PC-3 (cell line): ENCODE measurements around the gene GARIN3. TPM values are rescaled to one million over a fixed set of nuclear protein-coding genes. Genes with fewer than 3 reads are reported as not detected.
A peak's percentile ranks its signal among the peaks of the same experiment; 100 is the strongest.

Experiments
- ATAC-seq: fragments of 200-7000 bp; cut with Tn5 transposase; 2 replicates; pipeline ENCODE4 v1.9.1; 2020; ENCODE audit warnings: mild to moderate bottlenecking, moderate library complexity
- BruUV-seq: library from RNA; stranded (reverse); fragments of 400-500 nt; replicated peaks from 2 replicates; lab custom pipeline; 2021; lab: Mats Ljungman, UMichigan
- CTCF ChIA-PET: fragments of 300-600 bp; sonication (Branson Sonifier 250); formaldehyde crosslinking; loops from one replicate; lab custom pipeline; 2022; ENCODE audit warnings: antibody characterized with exemption; lab: Charles Lee
- POLR2A ChIA-PET: fragments of 300-600 bp; sonication (Branson Sonifier 250); formaldehyde crosslinking; loops from one replicate; lab custom pipeline; 2022; ENCODE audit warnings: antibody characterized with exemption; ENCODE audit not compliant: unreplicated experiment; lab: Charles Lee
- DNase-seq: peaks from one replicate; pipeline ENCODE4 v3.0.0-alpha.2; 2015
- H2AFZ ChIP-seq: fragments of 300-600 bp; sonication (generic); 2 replicates; pipeline ENCODE4 v1.6.0; 2016; ENCODE audit warnings: antibody characterized with exemption, low read length
- H3F3A ChIP-seq: fragments of 300-600 bp; sonication (generic); one replicate; pipeline ENCODE4 v1.6.0; 2017; ENCODE audit warnings: antibody characterized with exemption, low read length, control low read depth, mild to moderate bottlenecking; ENCODE audit not compliant: unreplicated experiment
- H3K27ac ChIP-seq: fragments of 300-600 bp; sonication (generic); 2 replicates; pipeline ENCODE4 v1.5.1; 2016; ENCODE audit warnings: mild to moderate bottlenecking, low read length
- H3K27me3 ChIP-seq: fragments of 300-600 bp; sonication (generic); 2 replicates; pipeline ENCODE4 v1.6.1; 2016; ENCODE audit warnings: low read length, mixed read lengths
- H3K36me3 ChIP-seq: fragments of 300-600 bp; sonication (generic); 2 replicates; pipeline ENCODE4 v1.6.1; 2016; ENCODE audit warnings: low read depth, mixed run types, low read length, mixed read lengths
- H3K4me1 ChIP-seq: fragments of 300-600 bp; sonication (generic); 2 replicates; pipeline ENCODE4 v1.5.1; 2016; ENCODE audit warnings: low read length; ENCODE audit not compliant: insufficient read depth
- H3K4me2 ChIP-seq: fragments of 300-600 bp; sonication (generic); 2 replicates; pipeline ENCODE4 v1.6.0; 2016; ENCODE audit warnings: low read length
- H3K4me3 ChIP-seq: fragments of 300-600 bp; sonication (generic); 2 replicates; pipeline ENCODE4 v1.5.1; 2016; ENCODE audit warnings: mild to moderate bottlenecking, low read length, mixed read lengths
- H3K79me2 ChIP-seq: fragments of 300-600 bp; sonication (generic); 2 replicates; pipeline ENCODE4 v1.6.1; 2017; ENCODE audit warnings: low read length, mixed read lengths
- H3K9ac ChIP-seq: fragments of 300-600 bp; sonication (generic); 2 replicates; pipeline ENCODE4 v1.6.0; 2016; ENCODE audit warnings: mild to moderate bottlenecking, low read length
- H3K9me2 ChIP-seq: fragments of 300-600 bp; sonication (generic); replicated peaks from 2 replicates; pipeline ENCODE4 v1.6.1; 2016; ENCODE audit warnings: mixed run types, low read length, mixed read lengths
- H3K9me3 ChIP-seq: fragments of 300-600 bp; sonication (generic); 2 replicates; pipeline ENCODE4 v1.6.1; 2016; ENCODE audit warnings: low read length, mixed read lengths
- H4K20me1 ChIP-seq: fragments of 300-600 bp; sonication (generic); 2 replicates; pipeline ENCODE4 v1.6.1; 2016; ENCODE audit warnings: low read length, mixed read lengths
- EZH2 ChIP-seq: fragments of 300-600 bp; sonication (generic); IDR thresholded peaks from one replicate; pipeline ENCODE4 v1.6.1; 2017; ENCODE audit warnings: antibody characterized with exemption, mild to moderate bottlenecking, low read length; ENCODE audit not compliant: unreplicated experiment
- EZH2phosphoT487 ChIP-seq: fragments of 300-600 bp; sonication (generic); IDR thresholded peaks from 2 replicates; pipeline ENCODE4 v1.6.1; 2018; ENCODE audit warnings: mild to moderate bottlenecking, antibody characterized with exemption, low read length, borderline replicate concordance
- intact Hi-C: fragments of 100-400 bp; cut with micrococcal nuclease; formaldehyde crosslinking; loops from 2 replicates; pipeline ENCODE4 v1.9.0; 2023
- total RNA-seq: library from RNA; depleted of rRNA; stranded (reverse); fragments of >200 nt; gene quantifications from 2 replicates; pipeline ENCODE4 v1.2.3, GENCODE V29; 2014
- TF ChIP-seq, protein P1 (sequence below): fragments of 300-600 bp; sonication (generic); conservative IDR thresholded peaks from 2 replicates; pipeline ENCODE4 v1.5.1; 2017; ENCODE audit warnings: antibody characterized with exemption, low read depth, mild to moderate bottlenecking, low read length

The GARIN3 gene
- total RNA-seq, 1 experiment from 2014 or later = not detected

DNA sequence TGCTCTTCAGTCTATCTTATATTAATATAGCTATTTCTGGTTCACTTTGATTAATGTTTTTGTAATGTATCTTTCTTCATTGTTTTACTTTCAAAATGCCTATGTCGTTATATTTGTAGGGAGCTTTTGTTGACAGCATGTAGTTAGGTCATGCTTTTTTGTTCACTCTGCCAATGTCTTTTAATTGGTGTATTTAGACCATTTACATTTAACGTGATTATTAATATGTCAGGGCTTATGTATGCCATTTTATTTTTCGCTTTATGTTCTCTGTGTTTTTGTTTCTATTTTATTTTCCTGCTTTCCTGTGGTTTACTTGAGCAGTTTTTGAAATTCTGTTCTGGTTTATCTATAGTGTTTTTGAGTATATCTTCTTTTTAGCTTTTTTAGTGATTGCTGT, 10.8 kb downstream of the GARIN3 start:
- no peak for DNase-seq
- H3K9me3 ChIP-seq = no peaks in the 10 kb centered on the region
- no TSS peak for BruUV-seq
- H2AFZ ChIP-seq = no peak overlapping the region
- no peaks in the 10 kb centered on the region for H4K20me1 ChIP-seq
- no peaks in the 10 kb centered on the region for H3K4me1 ChIP-seq
- no peak overlapping the region for H3K27ac ChIP-seq
- no peaks in the 10 kb centered on the region for H3F3A ChIP-seq
- TF ChIP-seq EZH2 (no peak), EZH2phosphoT487 (no peak)
- TF ChIP-seq, protein P1, sequence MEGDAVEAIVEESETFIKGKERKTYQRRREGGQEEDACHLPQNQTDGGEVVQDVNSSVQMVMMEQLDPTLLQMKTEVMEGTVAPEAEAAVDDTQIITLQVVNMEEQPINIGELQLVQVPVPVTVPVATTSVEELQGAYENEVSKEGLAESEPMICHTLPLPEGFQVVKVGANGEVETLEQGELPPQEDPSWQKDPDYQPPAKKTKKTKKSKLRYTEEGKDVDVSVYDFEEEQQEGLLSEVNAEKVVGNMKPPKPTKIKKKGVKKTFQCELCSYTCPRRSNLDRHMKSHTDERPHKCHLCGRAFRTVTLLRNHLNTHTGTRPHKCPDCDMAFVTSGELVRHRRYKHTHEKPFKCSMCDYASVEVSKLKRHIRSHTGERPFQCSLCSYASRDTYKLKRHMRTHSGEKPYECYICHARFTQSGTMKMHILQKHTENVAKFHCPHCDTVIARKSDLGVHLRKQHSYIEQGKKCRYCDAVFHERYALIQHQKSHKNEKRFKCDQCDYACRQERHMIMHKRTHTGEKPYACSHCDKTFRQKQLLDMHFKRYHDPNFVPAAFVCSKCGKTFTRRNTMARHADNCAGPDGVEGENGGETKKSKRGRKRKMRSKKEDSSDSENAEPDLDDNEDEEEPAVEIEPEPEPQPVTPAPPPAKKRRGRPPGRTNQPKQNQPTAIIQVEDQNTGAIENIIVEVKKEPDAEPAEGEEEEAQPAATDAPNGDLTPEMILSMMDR = no peak
- ATAC-seq = no peak
- no peaks in the 10 kb centered on the region for H3K79me2 ChIP-seq
- no peak overlapping the region for H3K4me2 ChIP-seq
- H3K9me2 ChIP-seq = no peaks in the 10 kb centered on the region
- peaks cover 66% of the 10 kb centered on the region for H3K27me3 ChIP-seq
- no peak overlapping the region for H3K9ac ChIP-seq
- H3K36me3 ChIP-seq = no peaks in the 10 kb centered on the region
- intact Hi-C loops = no loop called here
- ChIA-PET CTCF (no interaction called here), POLR2A (no interaction called here)
- H3K4me3 ChIP-seq = no peak overlapping the region

DNA sequence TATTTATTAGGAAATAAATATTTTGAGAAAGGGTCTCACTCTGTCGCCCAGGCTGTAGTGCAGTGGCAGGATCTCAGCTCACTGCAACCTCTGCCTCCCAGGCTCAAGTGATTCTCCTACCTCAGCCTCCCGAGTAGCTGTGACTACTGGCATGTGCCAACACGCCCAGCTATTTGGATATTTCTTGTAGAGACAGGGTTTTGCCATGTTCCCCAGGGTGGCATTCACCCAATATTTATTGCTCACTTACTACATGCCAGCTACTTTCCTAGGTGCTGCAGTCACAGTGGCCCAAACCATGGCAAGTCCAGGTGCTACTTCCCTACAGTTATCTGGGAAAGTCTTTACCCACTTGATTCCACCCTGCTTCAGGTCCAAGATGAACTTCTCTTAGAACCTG, 15.1 kb downstream of the GARIN3 start:
- no peak overlapping the region for H3K9ac ChIP-seq
- H3K4me1 ChIP-seq = no peaks in the 10 kb centered on the region
- ChIA-PET POLR2A (no interaction called here), CTCF (no interaction called here)
- H3K4me3 ChIP-seq = no peak overlapping the region
- H3K9me3 ChIP-seq = no peaks in the 10 kb centered on the region
- H2AFZ ChIP-seq = no peak overlapping the region
- TF ChIP-seq EZH2phosphoT487 (no peak), EZH2 (no peak)
- TF ChIP-seq, protein P1 = no peak
- intact Hi-C loops = no loop called here
- H3F3A ChIP-seq = no peaks in the 10 kb centered on the region
- no peak for ATAC-seq
- no peak overlapping the region for H3K4me2 ChIP-seq
- no peak overlapping the region for H3K27ac ChIP-seq
- no peaks in the 10 kb centered on the region for H3K36me3 ChIP-seq
- no peaks in the 10 kb centered on the region for H3K9me2 ChIP-seq
- H3K79me2 ChIP-seq = no peaks in the 10 kb centered on the region
- no TSS peak for BruUV-seq
- peaks cover 27% of the 10 kb centered on the region for H3K27me3 ChIP-seq
- H4K20me1 ChIP-seq = no peaks in the 10 kb centered on the region
- DNase-seq = no peak

DNA sequence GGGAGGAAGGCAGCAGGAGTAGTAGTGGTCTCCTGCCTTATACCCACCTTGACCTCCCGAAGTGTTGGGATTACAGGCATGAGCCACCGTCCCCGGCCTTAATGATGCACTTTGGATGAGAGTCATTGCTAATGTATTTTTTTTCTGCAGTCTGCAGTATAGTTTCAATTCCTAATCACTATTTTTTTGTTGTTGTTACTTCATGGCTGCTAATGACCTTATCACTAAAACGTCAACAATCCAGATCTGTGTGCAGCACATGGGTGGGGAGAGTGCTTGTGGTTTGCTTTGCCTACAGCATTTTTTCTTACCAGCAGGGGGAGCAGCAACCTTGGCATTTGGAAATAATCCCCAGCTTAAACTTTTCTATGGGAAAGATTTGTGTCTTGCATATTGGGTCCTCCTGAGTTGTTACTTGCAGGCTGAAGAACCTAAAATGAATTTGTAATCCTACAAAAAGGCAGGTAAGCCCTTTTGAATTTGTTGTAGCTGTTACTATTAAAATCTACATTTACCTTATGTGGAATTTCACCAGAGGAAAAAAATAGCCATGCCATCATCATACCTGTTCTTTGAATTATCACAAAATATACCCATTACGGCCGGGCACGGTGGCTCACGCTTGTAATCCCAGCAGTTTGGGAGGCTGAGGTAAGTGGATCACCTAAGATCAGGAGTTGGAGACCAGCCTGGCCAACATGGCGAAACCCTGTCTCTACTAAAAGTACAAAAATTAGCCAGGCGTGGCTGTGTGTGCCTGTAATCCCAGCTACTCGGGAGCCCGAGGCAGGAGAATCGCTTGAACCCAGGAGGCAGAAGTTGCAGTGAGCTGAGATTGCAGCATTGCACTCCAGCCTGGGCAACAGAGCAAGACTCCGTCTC, 17.1 kb downstream of the GARIN3 start:
- intact Hi-C loops = loop anchor here (1.0 to 10.0 kb wide), 6 partner anchors 103 to 1986 kb away; partner anchors contain the start of genes CYFIP2 and LSM11
- Histone ChIP-seq H3K4me3 (no peak overlapping the region), H3K9ac (no peak overlapping the region), H3K9me3 (no peaks in the 10 kb centered on the region), H3F3A (no peaks in the 10 kb centered on the region), H3K4me1 (no peaks in the 10 kb centered on the region), H3K79me2 (no peaks in the 10 kb centered on the region), H3K9me2 (no peaks in the 10 kb centered on the region), H4K20me1 (no peaks in the 10 kb centered on the region), H3K27ac (no peak overlapping the region), H2AFZ (no peak overlapping the region), H3K27me3 (peaks cover 11% of the 10 kb centered on the region; the same call in 1 of the 2 replicates), H3K4me2 (no peak overlapping the region), H3K36me3 (no peaks in the 10 kb centered on the region)
- ChIA-PET POLR2A (no interaction called here), CTCF (interaction anchor here (0.6 to 1.0 kb wide), 4 partner anchors 13 to 173 kb away, joined by 3 to 4 read pairs (median 4); no protein-coding TSS in a partner anchor)
- ATAC-seq (peak; percentile 95), DNase-seq (peak; percentile 95)
- BruUV-seq = no TSS peak
- TF ChIP-seq EZH2phosphoT487 (no peak), EZH2 (no peak)
- TF ChIP-seq, protein P1 = peak; percentile 99
